ENCODE measurements around the gene MAFB. TPM values are rescaled to one million over a fixed set of nuclear protein-coding genes. Genes with fewer than 3 reads are reported as not detected.

MAFB gene
- polyA plus RNA-seq, 1 donor (not counting 4 experiments of a cell fraction or from before 2014, with no cell fraction given) = 1.7 TPM

- Histone ChIP-seq H3K4me1 (ENCODE audit: control insufficient read depth, extremely low read depth, insufficient read depth, low read length) (peaks cover 4% of the 10 kb centered on the region), H3K36me3 (ENCODE audit: control insufficient read depth in 2 of 2, extremely low read depth in 1 of 2, insufficient read depth in 2 of 2, low read length in 2 of 2) (no peaks in the 10 kb centered on the region), H3K9me3 (ENCODE audit: control insufficient read depth, low read depth, low read length) (no peaks in the 10 kb centered on the region), H2AFZ (ENCODE audit: control insufficient read depth, low read length) (peak overlapping the region; percentile 83), H3K9me1 (ENCODE audit: control insufficient read depth, extremely low read depth, insufficient read depth, low read length) (peaks cover 2% of the 10 kb centered on the region), H3K4me2 (ENCODE audit: control insufficient read depth, extremely low read depth, insufficient read depth, low read depth, low read length) (peak overlapping the region; percentile 80), H3K79me2 (ENCODE audit: control insufficient read depth, insufficient read depth, low read length) (no peaks in the 10 kb centered on the region), H3K27me3 (ENCODE audit: control insufficient read depth, extremely low read depth, insufficient read depth, low read length) (peaks cover 11% of the 10 kb centered on the region), H4K20me1 (ENCODE audit: control insufficient read depth, extremely low read depth, insufficient read depth, low read length) (no peaks in the 10 kb centered on the region), H3K9ac (ENCODE audit: control insufficient read depth, extremely low read depth, insufficient read depth, low read length) (peak overlapping the region; percentile 18), H3K27ac (ENCODE audit: control insufficient read depth, insufficient read depth, low read length) (no peak overlapping the region), H3K4me3 (ENCODE audit: control insufficient read depth in 2 of 3, extremely low read depth in 1 of 3, insufficient read depth in 2 of 3, low read depth in 1 of 3, low read length in 3 of 3) (peak overlapping the region; percentile 22 to 51 (median 46))
- dilution Hi-C loops (cut with MboI; ENCODE audit: extremely low pct_ligation_motif_present, low sequenced_read_pairs) = no loop called here
- no peak for FAIRE-seq
- DNase-seq (ENCODE audit: low read depth, low spot score) = no peak
- no peak for TF ChIP-seq CTCF (optimal IDR thresholded peaks at IDR 0.05 in 1 of 3, IDR thresholded peaks at IDR 0.05 in 1 of 3, conservative IDR thresholded peaks at IDR 0.05 in 1 of 3; ENCODE audit: extremely low read depth in 1 of 3, insufficient read depth in 2 of 3, low read length in 3 of 3)
- no peak for TF ChIP-seq EZH2 (IDR thresholded peaks at IDR 0.05; ENCODE audit: low read length)
Measured at GRCh38 chr20:40683221-40683893, 5.7 kb downstream of the MAFB start.

- no peaks in the 10 kb centered on the region for H3K79me2 ChIP-seq (ENCODE audit: control insufficient read depth, insufficient read depth, low read length)
- no peak for FAIRE-seq
- H3K36me3 ChIP-seq (ENCODE audit: control insufficient read depth in 2 of 2, extremely low read depth in 1 of 2, insufficient read depth in 2 of 2, low read length in 2 of 2) = no peaks in the 10 kb centered on the region
- peak overlapping the region in 1 of 3 experiments; percentile 51 for H3K4me3 ChIP-seq (ENCODE audit: control insufficient read depth in 2 of 3, extremely low read depth in 1 of 3, insufficient read depth in 2 of 3, low read depth in 1 of 3, low read length in 3 of 3)
- TF ChIP-seq CTCF (optimal IDR thresholded peaks at IDR 0.05 in 1 of 3, IDR thresholded peaks at IDR 0.05 in 1 of 3, conservative IDR thresholded peaks at IDR 0.05 in 1 of 3; ENCODE audit: extremely low read depth in 1 of 3, insufficient read depth in 2 of 3, low read length in 3 of 3) = no peak
- TF ChIP-seq EZH2 (IDR thresholded peaks at IDR 0.05; ENCODE audit: low read length) = no peak
- H3K27ac ChIP-seq (ENCODE audit: control insufficient read depth, insufficient read depth, low read length) = no peak overlapping the region
- no peak for DNase-seq (ENCODE audit: low read depth, low spot score)
- H2AFZ ChIP-seq (ENCODE audit: control insufficient read depth, low read length) = no peak overlapping the region
- dilution Hi-C loops (cut with MboI; ENCODE audit: extremely low pct_ligation_motif_present, low sequenced_read_pairs) = no loop called here
- no peaks in the 10 kb centered on the region for H3K9me3 ChIP-seq (ENCODE audit: control insufficient read depth, low read depth, low read length)
- H3K4me1 ChIP-seq (ENCODE audit: control insufficient read depth, extremely low read depth, insufficient read depth, low read length) = peaks cover 2% of the 10 kb centered on the region
- peak overlapping the region; percentile 80 for H3K4me2 ChIP-seq (ENCODE audit: control insufficient read depth, extremely low read depth, insufficient read depth, low read depth, low read length)
- peaks cover 2% of the 10 kb centered on the region for H3K9me1 ChIP-seq (ENCODE audit: control insufficient read depth, extremely low read depth, insufficient read depth, low read length)
- H3K27me3 ChIP-seq (ENCODE audit: control insufficient read depth, extremely low read depth, insufficient read depth, low read length) = peaks cover 3% of the 10 kb centered on the region
- no peak overlapping the region for H3K9ac ChIP-seq (ENCODE audit: control insufficient read depth, extremely low read depth, insufficient read depth, low read length)
- H4K20me1 ChIP-seq (ENCODE audit: control insufficient read depth, extremely low read depth, insufficient read depth, low read length) = no peaks in the 10 kb centered on the region
Measured at GRCh38 chr20:40682104-40682981, 6.7 kb downstream of the MAFB start.
